Measurements from ENCODE around the gene MAP4K2. TPM values are rescaled to one million over a fixed set of nuclear protein-coding genes. Genes with fewer than 3 reads are reported as not detected.

Gene MAP4K2
- total RNA-seq, 1 donor from 2014 or later = 12.7 TPM

- Mint-ChIP-seq H3K27ac (no peak overlapping the region), H3K36me3 (ENCODE audit: insufficient read depth) (no peaks in the 10 kb centered on the region), H3K27me3 (no peaks in the 10 kb centered on the region), H3K4me1 (ENCODE audit: low read depth) (no peaks in the 10 kb centered on the region), H3K9me3 (ENCODE audit: low read depth) (no peaks in the 10 kb centered on the region), H3K4me3 (ENCODE audit: low read depth) (no peak overlapping the region)
- no peak for DNase-seq (ENCODE audit: low spot score, unreplicated experiment)
- no peak for TF ChIP-seq CTCF (IDR thresholded peaks at IDR 0.05; ENCODE audit: unreplicated experiment)
These were observed 6.1 kb downstream of the MAP4K2 start for GRCh38 chr11:64796757-64797541.

- no peak for TF ChIP-seq CTCF (IDR thresholded peaks at IDR 0.05; ENCODE audit: unreplicated experiment)
- Mint-ChIP-seq H3K27me3 (no peaks in the 10 kb centered on the region), H3K27ac (no peak overlapping the region), H3K4me1 (ENCODE audit: low read depth) (no peaks in the 10 kb centered on the region), H3K4me3 (ENCODE audit: low read depth) (no peak overlapping the region), H3K9me3 (ENCODE audit: low read depth) (no peaks in the 10 kb centered on the region), H3K36me3 (ENCODE audit: insufficient read depth) (no peaks in the 10 kb centered on the region)
- no peak for DNase-seq (ENCODE audit: low spot score, unreplicated experiment)
These were observed 6.8 kb downstream of the MAP4K2 start for GRCh38 chr11:64796047-64796756.

GRCh38 chr11:64794526-64794925 lies 8.5 kb downstream of the MAP4K2 start:
- no peak overlapping the region for H3K27ac Mint-ChIP-seq

GRCh38 chr11:64793271-64794160 lies 9.5 kb downstream of the MAP4K2 start:
- Mint-ChIP-seq H3K9me3 (ENCODE audit: low read depth) (no peaks in the 10 kb centered on the region), H3K4me3 (ENCODE audit: low read depth) (no peak overlapping the region), H3K4me1 (ENCODE audit: low read depth) (no peaks in the 10 kb centered on the region), H3K27me3 (no peaks in the 10 kb centered on the region), H3K27ac (no peak overlapping the region), H3K36me3 (ENCODE audit: insufficient read depth) (no peaks in the 10 kb centered on the region)
- TF ChIP-seq CTCF (IDR thresholded peaks at IDR 0.05; ENCODE audit: unreplicated experiment) = no peak
- no peak for DNase-seq (ENCODE audit: low spot score, unreplicated experiment)

More at GRCh38 chr11:64794526-64794925, 8.5 kb downstream of the MAP4K2 start:
- H3K4me1 Mint-ChIP-seq (ENCODE audit: low read depth) = no peaks in the 10 kb centered on the region
- no peaks in the 10 kb centered on the region for H3K9me3 Mint-ChIP-seq (ENCODE audit: low read depth)
- no peaks in the 10 kb centered on the region for H3K27me3 Mint-ChIP-seq
- no peak for TF ChIP-seq CTCF (IDR thresholded peaks at IDR 0.05; ENCODE audit: unreplicated experiment)
- no peak overlapping the region for H3K4me3 Mint-ChIP-seq (ENCODE audit: low read depth)
- DNase-seq (ENCODE audit: low spot score, unreplicated experiment) = no peak
- H3K36me3 Mint-ChIP-seq (ENCODE audit: insufficient read depth) = no peaks in the 10 kb centered on the region

GRCh38 chr11:64792482-64792881 lies 10.5 kb downstream of the MAP4K2 start:
- TF ChIP-seq CTCF (IDR thresholded peaks at IDR 0.05; ENCODE audit: unreplicated experiment) = no peak
- Mint-ChIP-seq H3K27ac (no peak overlapping the region), H3K27me3 (no peaks in the 10 kb centered on the region), H3K4me1 (ENCODE audit: low read depth) (no peaks in the 10 kb centered on the region), H3K4me3 (ENCODE audit: low read depth) (no peak overlapping the region), H3K9me3 (ENCODE audit: low read depth) (no peaks in the 10 kb centered on the region), H3K36me3 (ENCODE audit: insufficient read depth) (no peaks in the 10 kb centered on the region)
- DNase-seq (ENCODE audit: low spot score, unreplicated experiment) = no peak

Data from progenitor cell of endocrine pancreas (in vitro differentiated cells).